Panc1 (cell line): ENCODE data around the gene TMEM95. TPM values are rescaled to one million over a fixed set of nuclear protein-coding genes. Genes with fewer than 3 reads are reported as not detected.

ENCODE experiments used
- ATAC-seq: fragments of 200-7000 bp; cut with Tn5 transposase; 2 replicates; pipeline ENCODE4 v1.9.1; 2020; ENCODE audit warnings: mild to moderate bottlenecking, moderate library complexity
- BruUV-seq: library from RNA; stranded (reverse); fragments of 400-500 nt; replicated peaks from 2 replicates; lab custom pipeline; 2021; lab: Mats Ljungman, UMichigan
- CTCF ChIA-PET: fragments of 300-600 bp; sonication (Branson Sonifier 250); formaldehyde crosslinking; loops from one replicate; lab custom pipeline; 2022; ENCODE audit warnings: antibody characterized with exemption; lab: Charles Lee
- POLR2A ChIA-PET: fragments of 300-600 bp; sonication (Branson Sonifier 250); formaldehyde crosslinking; loops from one replicate; lab custom pipeline; 2022; ENCODE audit warnings: antibody characterized with exemption; lab: Charles Lee
- DNase-seq: peaks from one replicate; pipeline ENCODE4 v3.0.0-alpha.2; 2010; ENCODE audit warnings: low read depth, low spot score
- H3K27ac ChIP-seq: 2 replicates; pipeline ENCODE4 v1.5.1; 2011; ENCODE audit warnings: mild to moderate bottlenecking, low read length, inconsistent platforms
- H3K27me3 ChIP-seq: fragments of 200-500 bp; sonication (Bioruptor generic); 2 replicates; pipeline ENCODE4 v1.6.0; 2014; ENCODE audit warnings: low read length, inconsistent platforms; ENCODE audit not compliant: control insufficient read depth, insufficient read depth
- H3K36me3 ChIP-seq: fragments of 200-500 bp; sonication (Bioruptor generic); 2 replicates; pipeline ENCODE4 v1.5.1; 2014; ENCODE audit warnings: inconsistent platforms, mild to moderate bottlenecking, low read length, moderate library complexity; ENCODE audit not compliant: control insufficient read depth, insufficient read depth
- H3K4me1 ChIP-seq: 2 replicates; pipeline ENCODE4 v1.5.1; 2011; ENCODE audit warnings: inconsistent platforms, mild to moderate bottlenecking, low read length, moderate library complexity; ENCODE audit not compliant: control insufficient read depth, insufficient read depth
- H3K4me3 ChIP-seq, 2 experiments: 2 replicates each; pipeline ENCODE4 v1.5.1; 2011 to 2012; ENCODE audit warnings: low read depth in 2 of 2, low read length in 2 of 2, mild to moderate bottlenecking in 2 of 2, inconsistent platforms in 1 of 2, moderate library complexity in 1 of 2
- H3K9me3 ChIP-seq: fragments of 200-500 bp; sonication (Bioruptor generic); 2 replicates; pipeline ENCODE4 v1.5.1; 2014; ENCODE audit warnings: low read depth, mild to moderate bottlenecking, inconsistent platforms, low read length, moderate library complexity; ENCODE audit not compliant: control insufficient read depth, insufficient read depth
- POLR2AphosphoS5 ChIP-seq: IDR thresholded peaks from 2 replicates; pipeline ENCODE4 v1.6.1; 2012; ENCODE audit warnings: mild to moderate bottlenecking, low read depth, low read length, moderate library complexity
- REST ChIP-seq, 2 experiments: IDR thresholded peaks; 2 replicates each; pipeline ENCODE4 v1.6.1; 2011 to 2012; ENCODE audit warnings: low read depth in 2 of 2, control low read depth in 1 of 2, low read length in 1 of 2, mild to moderate bottlenecking in 1 of 2, moderate library complexity in 1 of 2; ENCODE audit not compliant: insufficient read depth in 1 of 2
- SIN3A ChIP-seq: IDR thresholded peaks from 2 replicates; pipeline ENCODE4 v1.6.1; 2012; ENCODE audit warnings: low read depth, mild to moderate bottlenecking, low read length, moderate library complexity, borderline replicate concordance; ENCODE audit not compliant: insufficient read depth
- TCF7L2 ChIP-seq: IDR thresholded peaks from 2 replicates; pipeline ENCODE4 v1.6.1; 2011; ENCODE audit warnings: mild to moderate bottlenecking, low read depth, low read length, inconsistent platforms
- in situ Hi-C: cut with HindIII; loops from 2 replicates; pipeline ENCODE4 v1.10.0; 2016; ENCODE audit warnings: low sequenced_read_pairs, low pct_unique_long_range_greater_than_20kb
- intact Hi-C: fragments of 100-400 bp; cut with micrococcal nuclease; formaldehyde crosslinking; loops from one replicate; pipeline ENCODE4 v1.10.0; 2022; ENCODE audit not compliant: unreplicated experiment
- total RNA-seq: library from RNA; stranded (reverse); gene quantifications from one replicate; pipeline ENCODE4 v1.2.1, GENCODE V29; 2021; ENCODE audit not compliant: unreplicated experiment
- TF ChIP-seq, protein P1 (sequence below): fragments of 450-650 bp; IDR thresholded peaks from 2 replicates; pipeline ENCODE4 v1.5.1; 2017; ENCODE audit warnings: mild to moderate bottlenecking

Gene TMEM95
- total RNA-seq, 1 experiment from 2014 or later, result not detected

GRCh38 chr17:7354262-7354843 lies 603 bp upstream of the TMEM95 start:
- intact Hi-C loops (loop anchor here (10.0 kb wide), 1 partner anchor 80 kb away; the partner anchor contains the start of genes FGF11 and TMEM102), in situ Hi-C loops (no loop called here)
- H3K4me3 ChIP-seq, result no peak overlapping the region
- CTCF ChIA-PET, result interaction anchor here (1.2 kb wide), 2 partner anchors 83 to 206 kb away, joined by 3 to 4 read pairs; no protein-coding TSS in a partner anchor
- no peak for TF ChIP-seq SIN3A
- TF ChIP-seq POLR2AphosphoS5, result no peak
- TF ChIP-seq REST (IDR thresholded peaks at IDR 0.05; ENCODE audit: insufficient read depth in 1 of 2, low read depth in 2 of 2, low read length in 1 of 2), result no peak
- DNase-seq, result no peak
- H3K36me3 ChIP-seq, result no peaks in the 10 kb centered on the region; the same call in 1 of the 2 replicates
- no TSS peak for BruUV-seq
- ATAC-seq, result no peak
- H3K9me3 ChIP-seq, result no peaks in the 10 kb centered on the region
- no peaks in the 10 kb centered on the region for H3K27me3 ChIP-seq
- POLR2A ChIA-PET, result interaction anchor here (1.4 kb wide), 1 partner anchor 81 kb away, joined by 4 read pairs; the partner anchor contains the start of gene TMEM102
- peaks cover 9% of the 10 kb centered on the region for H3K4me1 ChIP-seq
- H3K27ac ChIP-seq, result no peak overlapping the region

- no peaks in the 10 kb centered on the region for H3K27me3 ChIP-seq
- no TSS peak for BruUV-seq
- ChIA-PET POLR2A (no interaction called here), CTCF (interaction anchor here (0.6 to 2.2 kb wide), 6 partner anchors 39 to 1608 kb away, joined by 3 to 11 read pairs (median 4); partner anchors contain the start of gene PLSCR3)
- TF ChIP-seq, protein P1, sequence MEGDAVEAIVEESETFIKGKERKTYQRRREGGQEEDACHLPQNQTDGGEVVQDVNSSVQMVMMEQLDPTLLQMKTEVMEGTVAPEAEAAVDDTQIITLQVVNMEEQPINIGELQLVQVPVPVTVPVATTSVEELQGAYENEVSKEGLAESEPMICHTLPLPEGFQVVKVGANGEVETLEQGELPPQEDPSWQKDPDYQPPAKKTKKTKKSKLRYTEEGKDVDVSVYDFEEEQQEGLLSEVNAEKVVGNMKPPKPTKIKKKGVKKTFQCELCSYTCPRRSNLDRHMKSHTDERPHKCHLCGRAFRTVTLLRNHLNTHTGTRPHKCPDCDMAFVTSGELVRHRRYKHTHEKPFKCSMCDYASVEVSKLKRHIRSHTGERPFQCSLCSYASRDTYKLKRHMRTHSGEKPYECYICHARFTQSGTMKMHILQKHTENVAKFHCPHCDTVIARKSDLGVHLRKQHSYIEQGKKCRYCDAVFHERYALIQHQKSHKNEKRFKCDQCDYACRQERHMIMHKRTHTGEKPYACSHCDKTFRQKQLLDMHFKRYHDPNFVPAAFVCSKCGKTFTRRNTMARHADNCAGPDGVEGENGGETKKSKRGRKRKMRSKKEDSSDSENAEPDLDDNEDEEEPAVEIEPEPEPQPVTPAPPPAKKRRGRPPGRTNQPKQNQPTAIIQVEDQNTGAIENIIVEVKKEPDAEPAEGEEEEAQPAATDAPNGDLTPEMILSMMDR, result no peak
- no peak for TF ChIP-seq TCF7L2
- TF ChIP-seq REST (IDR thresholded peaks at IDR 0.05; ENCODE audit: insufficient read depth in 1 of 2, low read depth in 2 of 2, low read length in 1 of 2), result no peak
- TF ChIP-seq SIN3A, result no peak
- TF ChIP-seq POLR2AphosphoS5, result no peak
- in situ Hi-C loops, result no loop called here
- H3K4me1 ChIP-seq, result peaks cover 6% of the 10 kb centered on the region
- H3K9me3 ChIP-seq, result no peaks in the 10 kb centered on the region
- intact Hi-C loops, result loop anchor here (10.0 kb wide), 1 partner anchor 79 kb away; the partner anchor contains the start of genes FGF11 and TMEM102
- H3K36me3 ChIP-seq, result no peaks in the 10 kb centered on the region; the same call in 1 of the 2 replicates
- H3K4me3 ChIP-seq, result no peak overlapping the region
- ATAC-seq, result no peak
- DNase-seq, result no peak
- no peak overlapping the region for H3K27ac ChIP-seq
These were observed 617 bp downstream of the TMEM95 start for GRCh38 chr17:7355573-7355972.
